Hippocampal formation (tissue), 2 donors: ENCODE data around the gene FRMPD4.

ENCODE experiments used
- DNase-seq, 2 donors: peaks; one replicate each; lab custom pipeline; 2025; lab: John Stamatoyannopoulos, UW

Gene FRMPD4

GRCh38 chrX:12672367-12673106 is 534.3 kb downstream of the FRMPD4 start:
- no peak for DNase-seq

GRCh38 chrX:12673487-12673886 is 535.2 kb downstream of the FRMPD4 start:
- no peak for DNase-seq

GRCh38 chrX:12679522-12679921 is 541.2 kb downstream of the FRMPD4 start:
- no peak for DNase-seq

- DNase-seq: no peak
Observed at GRCh38 chrX:12681047-12681446, 542.8 kb downstream of the FRMPD4 start.

- DNase-seq: no peak
Observed at GRCh38 chrX:12685541-12685940, 547.3 kb downstream of the FRMPD4 start.

GRCh38 chrX:12686331-12686730 is 548.1 kb downstream of the FRMPD4 start:
- DNase-seq: no peak

- DNase-seq: no peak
Observed at GRCh38 chrX:12690646-12691045, 552.4 kb downstream of the FRMPD4 start.

GRCh38 chrX:12693754-12694153 is 555.5 kb downstream of the FRMPD4 start:
- DNase-seq: no peak

GRCh38 chrX:12700745-12701144 is 562.5 kb downstream of the FRMPD4 start:
- DNase-seq: no peak

- peak in 1 of 2 donors; percentile 1 for DNase-seq
Observed at GRCh38 chrX:12701628-12702027, 563.4 kb downstream of the FRMPD4 start.

- DNase-seq: no peak
Observed at GRCh38 chrX:12702509-12703091, 564.3 kb downstream of the FRMPD4 start.

- no peak for DNase-seq
Observed at GRCh38 chrX:12704706-12705105, 566.4 kb downstream of the FRMPD4 start.

GRCh38 chrX:12709047-12709446 is 570.8 kb downstream of the FRMPD4 start:
- no peak for DNase-seq

- DNase-seq: no peak
Observed at GRCh38 chrX:12711435-12712040, 573.3 kb downstream of the FRMPD4 start.

GRCh38 chrX:12716574-12716973 is 578.3 kb downstream of the FRMPD4 start:
- no peak for DNase-seq

GRCh38 chrX:12719837-12720236 is 581.6 kb downstream of the FRMPD4 start:
- DNase-seq: no peak

- DNase-seq: no peak
Observed at GRCh38 chrX:12721042-12721441, 582.8 kb downstream of the FRMPD4 start.

GRCh38 chrX:12722314-12722713 is 584.0 kb downstream of the FRMPD4 start:
- no peak for DNase-seq

- DNase-seq: no peak
Observed at GRCh38 chrX:12741416-12741815, 603.1 kb downstream of the FRMPD4 start.

GRCh38 chrX:12747433-12747832 is 609.2 kb downstream of the FRMPD4 start:
- DNase-seq: no peak

GRCh38 chrX:12751887-12752286 is 613.6 kb downstream of the FRMPD4 start:
- no peak for DNase-seq

- no peak for DNase-seq
Observed at GRCh38 chrX:12753366-12753765, 615.1 kb downstream of the FRMPD4 start.

GRCh38 chrX:12758291-12758690 is 620.0 kb downstream of the FRMPD4 start:
- DNase-seq: no peak
